CD4-positive, alpha-beta T cell treated with Interleukin-6 at 100 ng/mL for 8 hours (primary cell): ENCODE measurements around the gene TIAL1.
"Not testable (repeated sequence)": the region's sequence is repeated elsewhere in the genome, so short reads cannot be mapped to it uniquely, and the experiment has no call there.

Experiments used
- DNase-seq: peaks from one replicate; pipeline ENCODE4 v3.0.0-alpha.2; 2020; ENCODE audit warnings: mixed read lengths, low spot score

TIAL1 gene

GRCh38 chr10:119596537-119597404 lies at the start of gene TIAL1:
Gene TIAL1 (minus strand): TSS chr10:119596964. CDS start chr10:119596465, 499 bp downstream.
- DNase-seq, result peak; percentile 96

GRCh38 chr10:119644994-119645393 lies 48.2 kb upstream of the TIAL1 start:
- DNase-seq, result no peak

- no peak for DNase-seq
These were observed 47.5 kb upstream of the TIAL1 start for GRCh38 chr10:119644205-119644814.

GRCh38 chr10:119643306-119644204 lies 46.8 kb upstream of the TIAL1 start:
- DNase-seq, result no peak

- DNase-seq, result peak; percentile 42
These were observed 45.9 kb upstream of the TIAL1 start for GRCh38 chr10:119642556-119643111.

GRCh38 chr10:119640875-119641526 lies 44.2 kb upstream of the TIAL1 start:
- DNase-seq, result no peak

- no peak for DNase-seq
These were observed 43.6 kb upstream of the TIAL1 start for GRCh38 chr10:119640384-119640783.

GRCh38 chr10:119638982-119639381 lies 42.2 kb upstream of the TIAL1 start:
- DNase-seq, result no peak

GRCh38 chr10:119637631-119638030 lies 40.9 kb upstream of the TIAL1 start:
- no peak for DNase-seq

- no peak for DNase-seq
These were observed 37.4 kb upstream of the TIAL1 start for GRCh38 chr10:119634219-119634544.

GRCh38 chr10:119633538-119634218 lies 36.9 kb upstream of the TIAL1 start:
- DNase-seq, result no peak

- no peak for DNase-seq
These were observed 33.5 kb upstream of the TIAL1 start for GRCh38 chr10:119630300-119630699.

GRCh38 chr10:119625570-119626280 lies 29.0 kb upstream of the TIAL1 start:
- no peak for DNase-seq

- DNase-seq, result no peak
These were observed 24.3 kb upstream of the TIAL1 start for GRCh38 chr10:119621078-119621384.

GRCh38 chr10:119620241-119621077 lies 23.7 kb upstream of the TIAL1 start:
- DNase-seq, result no peak

GRCh38 chr10:119619811-119620210 lies 23.0 kb upstream of the TIAL1 start:
- DNase-seq, result not testable (repeated sequence)

- no peak for DNase-seq
These were observed 22.5 kb upstream of the TIAL1 start for GRCh38 chr10:119619215-119619614.

- no peak for DNase-seq
These were observed 20.3 kb upstream of the TIAL1 start for GRCh38 chr10:119616882-119617570.

GRCh38 chr10:119614686-119615085 lies 17.9 kb upstream of the TIAL1 start:
- no peak for DNase-seq
